ENCODE data around the gene RIPOR2. TPM values are rescaled to one million over a fixed set of nuclear protein-coding genes. Genes with fewer than 3 reads are reported as not detected.

RIPOR2 gene
- total and polyA plus RNA-seq, 7 experiments from 2014 or later = 246 to 813 (median 532) TPM

- Histone ChIP-seq H3K27me3 (ENCODE audit: control insufficient read depth in 2 of 2, insufficient read depth in 2 of 2, low read length in 2 of 2) (no peaks in the 10 kb centered on the region), H3K4me1 (ENCODE audit: control insufficient read depth in 2 of 2, insufficient read depth in 2 of 2, low read length in 2 of 2) (peaks cover 35 to 46% of the 10 kb centered on the region in 2 donors), H3K4me3 (ENCODE audit: low read length) (peak overlapping the region; percentile 89), H3K36me3 (ENCODE audit: control insufficient read depth in 2 of 3, insufficient read depth in 3 of 3, low read length in 3 of 3) (peaks cover 16 to 36% (median 19%) of the 10 kb centered on the region in 3 experiments), H3K27ac (ENCODE audit: low read depth, low read length) (peak overlapping the region; percentile 85), H3K9me3 (ENCODE audit: control insufficient read depth in 2 of 3, low read length in 3 of 3) (no peaks in the 10 kb centered on the region)
- ChIA-PET POLR2A (interaction anchor here (0.6 to 19.0 kb wide), 19 partner anchors 7 to 1540 kb away, joined by 3 to 1484 read pairs (median 9); a partner anchor contains a TSS), CTCF (interaction anchor here (0.9 to 11.7 kb wide), 22 partner anchors 11 to 149 kb away, joined by 3 to 293 read pairs (median 5); no protein-coding TSS in a partner anchor)
- peak overlapping the region; percentile 88 to 99 (median 93) for H3K27ac Mint-ChIP-seq
- peak overlapping the region; percentile 89 to 100 (median 98) for H3K4me3 Mint-ChIP-seq
- H3K36me3 Mint-ChIP-seq = peaks cover 16 to 66% (median 61%) of the 10 kb centered on the region in 5 donors
- intact Hi-C loops (cut with micrococcal nuclease) = loop anchor here (1.0 to 5.0 kb wide), 7 partner anchors 9 to 204 kb away; no protein-coding TSS in a partner anchor
- H3K27me3 Mint-ChIP-seq = no peaks in the 10 kb centered on the region
- peaks cover 39 to 60% (median 46%) of the 10 kb centered on the region in 7 donors for H3K4me1 Mint-ChIP-seq
- H3K9me3 Mint-ChIP-seq = peaks cover 0 to 4% (median 0%) of the 10 kb centered on the region in 11 donors
- DNase-seq (no peak), ATAC-seq (no peak)
These were observed 2.9 kb downstream of the RIPOR2 start for GRCh38 chr6:24932832-24933231.

GRCh38 chr6:24931718-24932691 lies 3.8 kb downstream of the RIPOR2 start:
- peaks cover 0 to 2% (median 0%) of the 10 kb centered on the region in 5 donors for H3K27me3 Mint-ChIP-seq
- H3K4me3 ChIP-seq (ENCODE audit: low read length) = peak overlapping the region; percentile 89
- H3K9me3 Mint-ChIP-seq = peaks cover 0 to 6% (median 0%) of the 10 kb centered on the region in 11 donors
- peak overlapping the region; percentile 89 to 100 (median 98) for H3K4me3 Mint-ChIP-seq
- H3K36me3 Mint-ChIP-seq = peaks cover 22 to 74% (median 67%) of the 10 kb centered on the region in 5 donors
- H3K27ac ChIP-seq (ENCODE audit: low read depth, low read length) = peak overlapping the region; percentile 85
- H3K36me3 ChIP-seq (ENCODE audit: control insufficient read depth in 2 of 3, insufficient read depth in 3 of 3, low read length in 3 of 3) = peaks cover 16 to 36% (median 19%) of the 10 kb centered on the region in 3 experiments
- DNase-seq = peak in 7 of 9 donors; percentile 52 to 79 (median 72)
- no peaks in the 10 kb centered on the region for H3K27me3 ChIP-seq (ENCODE audit: control insufficient read depth in 2 of 2, insufficient read depth in 2 of 2, low read length in 2 of 2)
- ChIA-PET CTCF (interaction anchor here (0.7 to 11.7 kb wide), 15 partner anchors 14 to 139 kb away, joined by 3 to 293 read pairs (median 11); no protein-coding TSS in a partner anchor), POLR2A (interaction anchor here (0.8 to 19.0 kb wide), 17 partner anchors 6 to 139 kb away, joined by 3 to 1484 read pairs (median 10); no protein-coding TSS in a partner anchor)
- H3K4me1 ChIP-seq (ENCODE audit: control insufficient read depth in 2 of 2, insufficient read depth in 2 of 2, low read length in 2 of 2) = peaks cover 34 to 45% of the 10 kb centered on the region in 2 donors
- peak overlapping the region; percentile 88 to 99 (median 93) for H3K27ac Mint-ChIP-seq
- peaks cover 38 to 59% (median 48%) of the 10 kb centered on the region in 7 donors for H3K4me1 Mint-ChIP-seq
- H3K9me3 ChIP-seq (ENCODE audit: control insufficient read depth in 2 of 3, low read length in 3 of 3) = no peaks in the 10 kb centered on the region
- intact Hi-C loops (cut with micrococcal nuclease) = loop anchor here (1.0 to 5.0 kb wide), 7 partner anchors 8 to 205 kb away; no protein-coding TSS in a partner anchor
- peak; percentile 31 for ATAC-seq

DNA sequence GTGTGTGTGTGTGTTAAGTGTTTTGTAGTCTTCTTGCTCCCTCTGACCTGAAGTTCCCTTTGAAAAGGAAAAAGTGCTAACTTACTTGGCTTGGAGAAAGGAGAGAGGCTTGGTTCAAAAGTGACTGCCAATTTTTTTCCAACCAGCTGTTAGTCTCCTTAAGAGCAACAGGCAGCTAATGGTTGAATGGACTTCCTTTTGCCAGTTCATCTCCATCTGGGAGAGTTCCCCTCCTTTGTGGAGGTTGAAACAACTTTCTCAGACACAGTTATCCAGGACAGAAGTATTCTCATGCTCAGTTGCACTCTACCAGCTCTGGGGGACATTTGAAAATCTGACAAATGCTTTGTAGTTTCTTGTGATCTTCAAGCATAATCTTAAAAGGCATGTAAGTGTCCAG lies 4.5 kb downstream of the RIPOR2 start:
- Mint-ChIP-seq H3K27me3 (peaks cover 0 to 2% (median 0%) of the 10 kb centered on the region in 5 donors), H3K36me3 (peaks cover 25 to 79% (median 71%) of the 10 kb centered on the region in 5 donors), H3K9me3 (peaks cover 0 to 8% (median 0%) of the 10 kb centered on the region in 11 donors), H3K4me1 (peaks cover 40 to 58% (median 52%) of the 10 kb centered on the region in 7 donors), H3K4me3 (peak overlapping the region; percentile 89 to 100 (median 98)), H3K27ac (peak overlapping the region; percentile 88 to 99 (median 93))
- intact Hi-C loops (cut with micrococcal nuclease) = loop anchor here (5.0 kb wide), 3 partner anchors 34 to 206 kb away; no protein-coding TSS in a partner anchor
- peaks cover 16 to 36% (median 19%) of the 10 kb centered on the region in 3 experiments for H3K36me3 ChIP-seq (ENCODE audit: control insufficient read depth in 2 of 3, insufficient read depth in 3 of 3, low read length in 3 of 3)
- H3K27me3 ChIP-seq (ENCODE audit: control insufficient read depth in 2 of 2, insufficient read depth in 2 of 2, low read length in 2 of 2) = no peaks in the 10 kb centered on the region
- DNase-seq (no peak), ATAC-seq (no peak)
- H3K4me1 ChIP-seq (ENCODE audit: control insufficient read depth in 2 of 2, insufficient read depth in 2 of 2, low read length in 2 of 2) = peaks cover 33 to 46% of the 10 kb centered on the region in 2 donors
- peak overlapping the region; percentile 85 for H3K27ac ChIP-seq (ENCODE audit: low read depth, low read length)
- CTCF ChIA-PET = interaction anchor here (0.7 to 11.7 kb wide), 3 partner anchors 20 to 60 kb away, joined by 3 to 293 read pairs (median 6); no protein-coding TSS in a partner anchor
- H3K4me3 ChIP-seq (ENCODE audit: low read length) = peak overlapping the region; percentile 89
- POLR2A ChIA-PET = interaction anchor here (0.8 to 19.0 kb wide), 7 partner anchors 21 to 83 kb away, joined by 3 to 1484 read pairs (median 94); no protein-coding TSS in a partner anchor
- no peaks in the 10 kb centered on the region for H3K9me3 ChIP-seq (ENCODE audit: control insufficient read depth in 2 of 3, low read length in 3 of 3)

DNA sequence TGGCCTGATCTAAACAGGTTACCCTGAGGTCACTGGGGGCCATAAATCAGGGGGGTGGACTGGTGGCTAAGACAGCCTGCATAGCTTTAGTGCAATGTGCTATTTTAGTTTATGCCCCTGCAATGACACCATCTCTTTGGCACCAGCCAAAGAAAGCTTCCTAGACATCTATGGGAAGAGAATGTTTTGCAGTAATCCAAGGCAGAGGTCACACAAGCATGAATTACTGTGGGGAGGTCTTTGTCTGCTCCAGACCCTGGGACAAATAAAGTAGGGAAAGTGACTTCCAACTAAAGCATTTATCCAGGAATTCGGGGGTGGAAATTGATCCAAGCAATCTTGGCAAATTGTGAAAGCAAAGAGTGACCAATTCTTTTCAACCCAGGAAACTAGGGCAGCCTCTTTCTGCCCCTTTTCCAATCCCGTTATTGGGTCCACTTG lies 5.3 kb downstream of the RIPOR2 start:
- Histone ChIP-seq H3K27ac (ENCODE audit: low read depth, low read length) (peak overlapping the region; percentile 85), H3K9me3 (ENCODE audit: control insufficient read depth in 2 of 3, low read length in 3 of 3) (no peaks in the 10 kb centered on the region), H3K27me3 (ENCODE audit: control insufficient read depth in 2 of 2, insufficient read depth in 2 of 2, low read length in 2 of 2) (no peaks in the 10 kb centered on the region), H3K36me3 (ENCODE audit: control insufficient read depth in 2 of 3, insufficient read depth in 3 of 3, low read length in 3 of 3) (peaks cover 16 to 36% (median 19%) of the 10 kb centered on the region in 3 experiments), H3K4me1 (ENCODE audit: control insufficient read depth in 2 of 2, insufficient read depth in 2 of 2, low read length in 2 of 2) (peaks cover 35 to 54% of the 10 kb centered on the region in 2 donors), H3K4me3 (ENCODE audit: low read length) (peak overlapping the region; percentile 89)
- DNase-seq = no peak
- H3K4me3 Mint-ChIP-seq = peak overlapping the region; percentile 89 to 100 (median 98)
- H3K9me3 Mint-ChIP-seq = peaks cover 0 to 8% (median 0%) of the 10 kb centered on the region in 11 donors
- ChIA-PET CTCF (interaction anchor here (0.9 to 11.7 kb wide), 3 partner anchors 10 to 61 kb away, joined by 3 to 293 read pairs (median 3); no protein-coding TSS in a partner anchor), POLR2A (interaction anchor here (0.7 to 19.0 kb wide), 11 partner anchors 9 to 207 kb away, joined by 3 to 1484 read pairs (median 5); no protein-coding TSS in a partner anchor)
- ATAC-seq = no peak
- peak overlapping the region; percentile 72 to 99 (median 93) for H3K27ac Mint-ChIP-seq
- intact Hi-C loops (cut with micrococcal nuclease) = loop anchor here (5.0 kb wide), 3 partner anchors 33 to 207 kb away; no protein-coding TSS in a partner anchor
- H3K36me3 Mint-ChIP-seq = peaks cover 22 to 80% (median 70%) of the 10 kb centered on the region in 5 donors
- H3K4me1 Mint-ChIP-seq = peaks cover 47 to 60% (median 56%) of the 10 kb centered on the region in 7 donors
- H3K27me3 Mint-ChIP-seq = peaks cover 0 to 2% (median 0%) of the 10 kb centered on the region in 5 donors

DNA sequence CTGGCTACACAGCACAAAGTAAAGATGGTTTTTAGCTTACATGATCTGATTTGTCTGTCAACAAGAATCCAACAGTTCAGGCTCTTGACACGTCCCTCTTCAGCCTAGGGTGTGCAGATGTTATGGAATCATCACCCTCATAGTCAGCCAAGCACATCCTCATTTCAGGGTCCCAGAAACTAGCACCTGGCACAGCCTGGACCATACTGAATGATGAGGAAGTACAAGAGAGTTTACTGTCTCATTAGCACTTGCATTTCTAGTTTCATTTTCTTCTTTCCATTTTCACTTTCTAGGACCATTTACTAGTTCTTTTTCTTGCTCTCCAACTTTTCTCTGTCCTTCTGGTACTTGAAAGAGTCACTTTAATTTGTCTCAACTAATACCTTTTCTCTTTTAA lies 6.5 kb downstream of the RIPOR2 start:
- Mint-ChIP-seq H3K9me3 (peaks cover 0 to 8% (median 0%) of the 10 kb centered on the region in 11 donors), H3K4me3 (peak overlapping the region; percentile 89 to 100 (median 98)), H3K27me3 (peaks cover 0 to 2% (median 0%) of the 10 kb centered on the region in 5 donors), H3K36me3 (peaks cover 23 to 85% (median 73%) of the 10 kb centered on the region in 5 donors), H3K27ac (peak overlapping the region; percentile 84 to 99 (median 93)), H3K4me1 (peaks cover 59 to 72% (median 65%) of the 10 kb centered on the region in 7 donors)
- Histone ChIP-seq H3K27me3 (ENCODE audit: control insufficient read depth in 2 of 2, insufficient read depth in 2 of 2, low read length in 2 of 2) (no peaks in the 10 kb centered on the region), H3K36me3 (ENCODE audit: control insufficient read depth in 2 of 3, insufficient read depth in 3 of 3, low read length in 3 of 3) (peaks cover 16 to 41% (median 19%) of the 10 kb centered on the region in 3 experiments), H3K9me3 (ENCODE audit: control insufficient read depth in 2 of 3, low read length in 3 of 3) (no peaks in the 10 kb centered on the region), H3K4me3 (ENCODE audit: low read length) (peak overlapping the region; percentile 89), H3K4me1 (ENCODE audit: control insufficient read depth in 2 of 2, insufficient read depth in 2 of 2, low read length in 2 of 2) (peaks cover 38 to 64% of the 10 kb centered on the region in 2 donors), H3K27ac (ENCODE audit: low read depth, low read length) (peak overlapping the region; percentile 85)
- ChIA-PET CTCF (interaction anchor here (0.9 to 1.8 kb wide), 4 partner anchors 11 to 63 kb away, joined by 3 to 4 read pairs (median 3); no protein-coding TSS in a partner anchor), POLR2A (interaction anchor here (0.7 to 19.0 kb wide), 11 partner anchors 15 to 153 kb away, joined by 3 to 1484 read pairs (median 5); no protein-coding TSS in a partner anchor)
- DNase-seq (no peak), ATAC-seq (no peak)
- intact Hi-C loops (cut with micrococcal nuclease) = loop anchor here in 1 of 2 donors (2.0 to 5.0 kb wide), 3 partner anchors 18 to 207 kb away; no protein-coding TSS in a partner anchor
